ENCODE results near the gene NFATC2IP.
"Not testable (repeated sequence)": the region's sequence is repeated elsewhere in the genome, so short reads cannot be mapped to it uniquely, and the experiment has no call there.

NFATC2IP gene

GRCh38 chr16:28975158-28975599 lies 24.4 kb downstream of the NFATC2IP start:
- DNase-seq = no peak

GRCh38 chr16:28977703-28978662 lies 27.2 kb downstream of the NFATC2IP start:
- no peak for DNase-seq

DNA sequence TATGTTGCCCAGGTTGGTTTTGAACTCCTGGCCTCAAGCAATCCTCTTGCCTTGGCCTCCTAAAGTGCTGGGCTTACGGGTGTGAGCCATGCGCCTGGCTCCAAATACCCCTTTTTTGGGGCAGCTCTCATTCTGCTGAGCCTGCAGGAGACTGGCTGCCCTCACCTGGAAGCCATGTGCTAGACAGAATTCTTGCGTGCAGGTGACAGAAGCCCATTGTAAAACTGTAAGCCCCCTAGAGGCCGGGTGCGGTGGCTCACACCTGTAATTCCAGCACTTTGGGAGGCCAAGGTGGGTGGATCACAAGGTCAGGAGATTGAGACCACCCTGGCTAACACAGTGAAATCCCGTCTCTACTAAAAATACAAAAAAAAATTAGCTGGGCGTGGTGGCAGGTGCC lies 29.6 kb downstream of the NFATC2IP start:
- DNase-seq = not testable (repeated sequence)

DNA sequence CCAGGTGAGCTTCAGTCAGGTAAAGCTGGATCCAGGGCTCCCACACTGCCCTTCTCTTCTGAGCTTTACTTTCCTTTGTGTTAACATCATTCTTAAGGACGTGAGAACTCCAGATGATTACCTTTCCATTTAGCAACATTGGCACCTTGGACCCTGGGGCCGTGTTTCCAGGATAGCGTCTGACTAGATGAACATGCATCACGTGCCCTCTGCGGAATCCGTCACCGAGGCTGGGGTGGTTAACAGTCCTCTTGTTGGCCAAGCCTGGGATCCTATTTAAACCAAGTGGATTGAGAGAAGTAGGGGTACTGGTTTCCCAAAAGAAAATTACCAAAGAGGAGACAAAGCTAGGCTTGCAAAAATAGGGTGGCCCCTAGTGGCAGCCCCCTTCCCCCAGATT lies 30.2 kb downstream of the NFATC2IP start:
- no peak for DNase-seq

DNA sequence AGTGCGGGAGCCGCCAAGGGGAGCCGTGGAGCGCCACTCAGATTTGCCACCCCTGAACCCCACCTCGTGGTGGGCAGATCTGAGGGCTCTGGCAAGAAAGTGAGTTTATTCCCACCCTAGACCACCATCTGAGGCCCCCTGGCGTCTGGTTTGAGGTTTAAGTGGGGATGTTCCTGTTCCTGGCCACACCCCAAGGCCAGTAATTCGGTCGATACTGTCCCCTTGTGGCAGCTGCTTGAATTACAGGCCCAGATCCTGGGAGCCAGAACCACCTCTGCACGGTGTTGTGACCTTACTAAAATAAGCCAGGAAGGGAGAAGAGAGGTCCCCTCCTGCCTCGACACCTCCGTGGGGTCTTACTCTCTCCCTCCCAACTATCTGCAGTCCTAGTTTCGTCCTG lies 30.8 kb downstream of the NFATC2IP start:
- no peak for DNase-seq

GRCh38 chr16:28982418-28982817 lies 31.7 kb downstream of the NFATC2IP start:
- no peak for DNase-seq

GRCh38 chr16:28982949-28983348 lies 32.2 kb downstream of the NFATC2IP start:
- no peak for DNase-seq

DNA sequence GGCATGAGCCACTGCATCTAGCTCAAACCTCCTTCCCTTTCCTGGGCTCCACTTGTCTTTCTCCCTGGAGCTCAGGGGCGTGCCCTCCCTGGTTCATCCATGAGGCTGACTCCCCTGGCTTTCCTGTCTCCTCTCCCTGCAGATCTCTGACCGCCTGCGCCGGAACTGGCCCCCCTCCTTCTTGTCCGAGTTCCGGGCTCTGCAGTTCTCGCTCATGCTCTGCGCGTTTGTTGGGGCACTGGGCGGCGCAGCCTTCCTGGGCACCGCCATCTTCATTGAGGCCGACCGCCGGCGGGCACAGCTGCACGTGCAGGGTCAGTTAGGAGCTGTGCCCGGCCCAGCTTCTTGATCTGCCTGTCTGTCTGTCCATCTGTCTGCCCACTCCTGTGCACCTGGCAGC lies 32.9 kb downstream of the NFATC2IP start:
- no peak for DNase-seq

- no peak for DNase-seq
Observed at GRCh38 chr16:28984091-28984490, 33.4 kb downstream of the NFATC2IP start.

GRCh38 chr16:28984619-28985135 lies 33.9 kb downstream of the NFATC2IP start, which contains the start of gene LAT:
LAT (plus strand) TSS chr16:28985052; CDS start chr16:28985418, 366 bp downstream.
- no peak for DNase-seq

- no peak for DNase-seq
Observed at GRCh38 chr16:28985211-28986041, 34.7 kb downstream of the NFATC2IP start.

DNA sequence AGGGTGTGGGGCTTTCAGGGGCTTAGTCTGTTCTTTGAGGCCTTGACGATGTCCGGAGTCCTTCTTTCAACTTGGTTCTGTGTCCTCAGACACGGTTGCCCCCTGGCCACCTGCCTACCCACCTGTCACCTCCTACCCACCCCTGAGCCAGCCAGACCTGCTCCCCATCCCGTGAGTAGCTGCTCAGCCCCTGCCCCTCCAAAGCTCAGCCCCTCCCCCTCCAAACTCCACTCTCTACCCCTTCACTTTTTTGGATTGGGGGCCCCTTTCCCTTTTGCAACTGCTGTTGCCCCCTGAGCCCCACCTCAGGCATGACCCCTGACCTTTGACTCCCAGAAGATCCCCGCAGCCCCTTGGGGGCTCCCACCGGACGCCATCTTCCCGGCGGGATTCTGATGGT lies 35.3 kb downstream of the NFATC2IP start:
- DNase-seq = no peak

GRCh38 chr16:28986492-28986891 lies 35.8 kb downstream of the NFATC2IP start:
- no peak for DNase-seq

- DNase-seq = no peak
Observed at GRCh38 chr16:28987170-28987853, 36.6 kb downstream of the NFATC2IP start.

DNA sequence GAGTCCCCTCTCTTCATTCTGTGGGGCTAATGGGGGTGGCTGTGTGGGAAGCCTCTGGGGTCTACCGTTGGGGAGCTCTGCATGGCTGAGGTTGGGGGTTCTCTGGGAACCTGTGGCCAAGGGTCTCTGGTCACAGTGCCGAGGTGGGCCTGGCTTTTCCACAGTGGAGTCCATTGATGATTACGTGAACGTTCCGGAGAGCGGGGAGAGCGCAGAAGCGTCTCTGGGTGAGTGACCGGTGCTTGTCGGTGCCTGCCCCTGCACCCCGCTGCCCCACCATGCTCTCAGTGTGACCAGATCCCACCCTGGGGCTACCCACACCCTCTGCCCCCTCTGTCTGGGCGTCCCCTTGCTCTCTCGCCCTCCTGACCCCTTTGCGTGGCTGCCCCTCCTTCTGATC lies 38.6 kb downstream of the NFATC2IP start:
- no peak for DNase-seq

GRCh38 chr16:28990375-28991040 lies 39.8 kb downstream of the NFATC2IP start:
- DNase-seq = no peak

DNA sequence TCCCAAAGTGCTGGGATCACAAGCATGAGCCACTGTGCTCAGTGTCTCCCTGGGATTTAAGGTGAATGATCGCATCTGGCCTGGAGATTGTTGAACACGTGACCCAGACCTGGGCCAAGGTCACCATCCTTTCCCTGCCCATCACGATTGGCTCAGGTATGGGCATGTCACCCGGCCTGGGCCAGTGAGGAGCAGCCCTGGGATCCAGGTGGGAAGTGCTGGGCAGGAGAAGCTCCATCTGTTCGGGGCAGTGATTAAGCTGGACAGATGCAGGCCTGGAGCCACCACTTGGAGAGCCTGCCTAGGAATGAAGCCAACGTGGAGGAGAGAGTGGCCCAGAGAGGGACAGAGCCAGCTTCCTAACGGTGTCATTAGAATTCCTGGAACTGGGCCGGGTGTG lies 41.0 kb downstream of the NFATC2IP start:
- DNase-seq = no peak

DNA sequence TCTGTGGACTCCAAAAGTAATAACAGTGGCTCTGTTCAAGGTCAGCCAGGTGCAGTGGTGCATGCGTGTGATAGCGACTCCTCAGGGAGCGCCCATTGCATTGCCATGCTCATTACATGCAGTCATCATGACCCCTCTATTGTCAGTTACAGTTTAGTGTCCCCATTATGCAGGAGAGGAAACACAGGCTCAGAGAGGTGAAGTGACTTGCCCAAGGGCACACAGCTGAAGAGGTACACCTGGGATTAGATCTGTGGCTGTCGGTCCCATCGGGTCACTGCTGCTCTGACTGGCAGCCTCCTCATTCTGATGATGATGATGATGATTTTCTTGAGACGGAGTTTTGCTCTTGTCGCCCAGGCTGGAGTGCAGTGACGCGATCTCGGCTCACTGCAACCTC lies 41.8 kb downstream of the NFATC2IP start:
- no peak for DNase-seq

GRCh38 chr16:28998837-28999236 lies 48.1 kb downstream of the NFATC2IP start:
- DNase-seq = no peak

- no peak for DNase-seq
Observed at GRCh38 chr16:28999577-28999976, 48.8 kb downstream of the NFATC2IP start.

DNA sequence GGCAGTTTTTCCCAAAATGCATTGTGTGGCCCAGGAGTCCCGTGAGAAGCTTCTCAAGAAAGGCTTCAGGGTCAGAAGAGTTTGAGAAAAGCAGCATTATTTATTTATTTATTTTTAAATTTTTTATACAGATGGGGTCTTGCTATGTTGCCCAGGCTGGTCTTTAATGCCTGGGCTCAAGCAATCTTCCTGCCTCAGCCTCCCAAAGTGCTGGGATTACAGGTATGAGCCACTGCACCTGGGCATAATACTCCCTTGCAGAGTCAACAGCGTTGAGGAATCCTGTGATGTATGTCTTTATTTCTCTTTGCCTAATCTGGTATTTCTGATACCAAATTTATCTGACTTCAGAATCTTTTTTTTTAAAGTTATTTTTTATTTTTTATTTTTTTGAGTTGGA lies 49.3 kb downstream of the NFATC2IP start:
- DNase-seq = no peak

- not testable (repeated sequence) for DNase-seq
Observed at GRCh38 chr16:29004496-29005139, 53.9 kb downstream of the NFATC2IP start.

Measured in NCI-H1436 treated with DMSO at 0.1 percent for 48 hours (cell line).